ENCODE data around the gene KRTAP4-9.
"Not testable (repeated sequence)": the region's sequence is repeated elsewhere in the genome, so short reads cannot be mapped to it uniquely, and the experiment has no call there.

The KRTAP4-9 gene

GRCh38 chr17:41147531-41148204 is 42.5 kb downstream of the KRTAP4-9 start:
- no peak for DNase-seq
- Histone ChIP-seq H3K4me3 (ENCODE audit: insufficient read depth, low read depth, low read length, poor library complexity, severe bottlenecking) (no peak overlapping the region), H3K27ac (ENCODE audit: insufficient read depth, low read length, poor library complexity, severe bottlenecking) (no peak overlapping the region), H3K27me3 (replicated peaks; ENCODE audit: control insufficient read depth, insufficient read depth, low read length, poor library complexity, severe bottlenecking) (no peaks in the 10 kb centered on the region), H3K4me1 (ENCODE audit: control insufficient read depth, insufficient read depth, low read length, poor library complexity, severe bottlenecking) (no peaks in the 10 kb centered on the region), H3K9me3 (ENCODE audit: control insufficient read depth, low read length) (no peaks in the 10 kb centered on the region), H3K36me3 (ENCODE audit: control insufficient read depth, insufficient read depth, low read length) (no peaks in the 10 kb centered on the region)

GRCh38 chr17:41148971-41149651 is 43.9 kb downstream of the KRTAP4-9 start:
- H3K4me1 ChIP-seq (ENCODE audit: control insufficient read depth, insufficient read depth, low read length, poor library complexity, severe bottlenecking); H3K36me3 ChIP-seq (ENCODE audit: control insufficient read depth, insufficient read depth, low read length); H3K4me3 ChIP-seq (ENCODE audit: insufficient read depth, low read depth, low read length, poor library complexity, severe bottlenecking); H3K9me3 ChIP-seq (ENCODE audit: control insufficient read depth, low read length); DNase-seq; H3K27me3 ChIP-seq (replicated peaks; ENCODE audit: control insufficient read depth, insufficient read depth, low read length, poor library complexity, severe bottlenecking); H3K27ac ChIP-seq (ENCODE audit: insufficient read depth, low read length, poor library complexity, severe bottlenecking): not testable (repeated sequence)

- no peak for DNase-seq
- Histone ChIP-seq H3K4me1 (ENCODE audit: control insufficient read depth, insufficient read depth, low read length, poor library complexity, severe bottlenecking) (no peaks in the 10 kb centered on the region), H3K4me3 (ENCODE audit: insufficient read depth, low read depth, low read length, poor library complexity, severe bottlenecking) (no peak within 1 kb of the TSS), H3K9me3 (ENCODE audit: control insufficient read depth, low read length) (no peaks in the 10 kb centered on the region), H3K27me3 (replicated peaks; ENCODE audit: control insufficient read depth, insufficient read depth, low read length, poor library complexity, severe bottlenecking) (no peaks in the 10 kb centered on the region), H3K36me3 (ENCODE audit: control insufficient read depth, insufficient read depth, low read length) (no peaks in the 10 kb centered on the region), H3K27ac (ENCODE audit: insufficient read depth, low read length, poor library complexity, severe bottlenecking) (no peak within 1 kb of the TSS)
These were observed 44.4 kb downstream of the KRTAP4-9 start, which contains the start of gene KRTAP4-5 for GRCh38 chr17:41149652-41149985. KRTAP4-5 (minus strand) TSS chr17:41149825; CDS start chr17:41149767, 58 bp downstream.

GRCh38 chr17:41150026-41150425 is 44.8 kb downstream of the KRTAP4-9 start:
- Histone ChIP-seq H3K4me3 (ENCODE audit: insufficient read depth, low read depth, low read length, poor library complexity, severe bottlenecking) (no peak overlapping the region), H3K9me3 (ENCODE audit: control insufficient read depth, low read length) (no peaks in the 10 kb centered on the region), H3K27ac (ENCODE audit: insufficient read depth, low read length, poor library complexity, severe bottlenecking) (no peak overlapping the region), H3K27me3 (replicated peaks; ENCODE audit: control insufficient read depth, insufficient read depth, low read length, poor library complexity, severe bottlenecking) (no peaks in the 10 kb centered on the region), H3K4me1 (ENCODE audit: control insufficient read depth, insufficient read depth, low read length, poor library complexity, severe bottlenecking) (no peaks in the 10 kb centered on the region), H3K36me3 (ENCODE audit: control insufficient read depth, insufficient read depth, low read length) (no peaks in the 10 kb centered on the region)
- DNase-seq = no peak

- Histone ChIP-seq H3K4me1 (ENCODE audit: control insufficient read depth, insufficient read depth, low read length, poor library complexity, severe bottlenecking) (no peaks in the 10 kb centered on the region), H3K4me3 (ENCODE audit: insufficient read depth, low read depth, low read length, poor library complexity, severe bottlenecking) (no peak overlapping the region), H3K9me3 (ENCODE audit: control insufficient read depth, low read length) (no peaks in the 10 kb centered on the region), H3K27me3 (replicated peaks; ENCODE audit: control insufficient read depth, insufficient read depth, low read length, poor library complexity, severe bottlenecking) (no peaks in the 10 kb centered on the region), H3K27ac (ENCODE audit: insufficient read depth, low read length, poor library complexity, severe bottlenecking) (no peak overlapping the region), H3K36me3 (ENCODE audit: control insufficient read depth, insufficient read depth, low read length) (no peaks in the 10 kb centered on the region)
- no peak for DNase-seq
These were observed 46.3 kb downstream of the KRTAP4-9 start for GRCh38 chr17:41151525-41151924.

- no peak for DNase-seq
- Histone ChIP-seq H3K4me3 (ENCODE audit: insufficient read depth, low read depth, low read length, poor library complexity, severe bottlenecking) (no peak overlapping the region), H3K27me3 (replicated peaks; ENCODE audit: control insufficient read depth, insufficient read depth, low read length, poor library complexity, severe bottlenecking) (no peaks in the 10 kb centered on the region), H3K36me3 (ENCODE audit: control insufficient read depth, insufficient read depth, low read length) (no peaks in the 10 kb centered on the region), H3K9me3 (ENCODE audit: control insufficient read depth, low read length) (no peaks in the 10 kb centered on the region), H3K27ac (ENCODE audit: insufficient read depth, low read length, poor library complexity, severe bottlenecking) (no peak overlapping the region), H3K4me1 (ENCODE audit: control insufficient read depth, insufficient read depth, low read length, poor library complexity, severe bottlenecking) (no peaks in the 10 kb centered on the region)
These were observed 48.7 kb downstream of the KRTAP4-9 start for GRCh38 chr17:41153856-41154255.
